ENCODE results near the gene LHFPL3. TPM values are rescaled to one million over a fixed set of nuclear protein-coding genes. Genes with fewer than 3 reads are reported as not detected.

The LHFPL3 gene
- total and polyA plus RNA-seq, 2 of the 13 experiments (the other 11 are each of a cell fraction or from before 2014, with no cell fraction given) = not detected

DNA sequence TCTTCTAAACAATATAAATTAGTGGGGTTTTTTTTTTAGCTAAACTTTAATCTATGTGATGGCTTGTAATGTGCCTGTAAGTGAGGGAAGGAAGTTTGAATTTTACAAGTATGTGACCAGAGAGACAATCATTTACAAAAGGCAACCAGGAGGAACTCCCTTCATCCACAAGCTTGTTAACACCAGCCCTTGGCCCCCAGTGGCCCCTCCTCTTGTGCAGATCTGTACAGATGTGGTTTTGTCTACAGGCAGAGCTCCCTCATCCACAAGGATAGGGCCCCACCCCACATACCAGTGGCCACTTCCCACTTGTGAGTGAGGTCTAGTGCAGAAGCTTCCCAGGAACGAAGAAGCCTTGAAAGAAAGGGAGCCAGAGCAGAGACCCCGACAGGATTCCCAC is 451.5 kb downstream of the LHFPL3 start:
- Histone ChIP-seq H2AFZ (ENCODE audit: low read length) (no peak overlapping the region), H3K36me3 (replicated peaks in 1 of 2; ENCODE audit: control insufficient read depth in 1 of 2, insufficient read depth in 2 of 2, low read length in 2 of 2) (no peaks in the 10 kb centered on the region), H3K27ac (ENCODE audit: extremely low read length, insufficient read depth, low read length) (no peak overlapping the region), H3K4me1 (ENCODE audit: insufficient read depth, low read length) (no peaks in the 10 kb centered on the region), H4K20me1 (ENCODE audit: insufficient read depth, low read length) (no peaks in the 10 kb centered on the region), H3K4me3 (replicated peaks in 1 of 3; ENCODE audit: insufficient read depth in 1 of 3, low read depth in 2 of 3, low read length in 3 of 3) (no peak overlapping the region), H3K79me2 (ENCODE audit: insufficient read depth, low read length) (no peaks in the 10 kb centered on the region), H3K27me3 (ENCODE audit: control insufficient read depth in 1 of 2, insufficient read depth in 2 of 2, low read length in 2 of 2) (no peaks in the 10 kb centered on the region; a peak in 2 of 5 replicates), H3K4me2 (ENCODE audit: low read depth, low read length) (no peak overlapping the region), H3K9me3 (ENCODE audit: low read length) (no peaks in the 10 kb centered on the region), H3K9ac (ENCODE audit: insufficient read depth, low read depth, low read length) (no peak overlapping the region)
- in situ Hi-C loops (cut with HindIII; ENCODE audit: extremely low pct_ligation_motif_present, low pct_unique_long_range_greater_than_20kb) = no loop called here
- FAIRE-seq (no peak), ATAC-seq (no peak), DNase-seq (ENCODE audit: low spot score) (no peak)
- ChIA-PET POLR2A (no interaction called here), CTCF (ENCODE audit: low intra/inter-chr PET ratio, low total read pairs) (no interaction called here)
- intact Hi-C loops (cut with micrococcal nuclease; ENCODE audit: unreplicated experiment) = no loop called here
- WGBS (ENCODE audit: low lambda C conversion rate) = 0% methylated on average over 2 of the region's 2 CpGs
- no TSS peak for BruUV-seq (replicated peaks)
- TF ChIP-seq ZNF407 (CRISPR knock-in tag; IDR thresholded peaks at IDR 0.05; ENCODE audit: not compliant biosample characterization) (no peak), TIGD3 (CRISPR knock-in tag; IDR thresholded peaks at IDR 0.05; ENCODE audit: borderline replicate concordance) (no peak), ZNF263 (CRISPR knock-in tag; IDR thresholded peaks at IDR 0.05) (no peak), ZNF530 (CRISPR knock-in tag; IDR thresholded peaks at IDR 0.05; ENCODE audit: low read depth) (no peak), HNRNPLL (IDR thresholded peaks at IDR 0.05; ENCODE audit: low read depth, low read length, poor library complexity, severe bottlenecking) (no peak), ZBTB42 (CRISPR knock-in tag; IDR thresholded peaks at IDR 0.05) (no peak), SETDB1 (CRISPR knock-in tag; IDR thresholded peaks at IDR 0.05; ENCODE audit: borderline replicate concordance) (no peak), KMT2A (CRISPR knock-in tag; IDR thresholded peaks at IDR 0.05) (no peak), ZFYVE20 (CRISPR knock-in tag; IDR thresholded peaks at IDR 0.05; ENCODE audit: borderline replicate concordance, low read depth) (no peak), ZNF558 (CRISPR knock-in tag; IDR thresholded peaks at IDR 0.05; ENCODE audit: borderline replicate concordance) (no peak), HCFC1 (IDR thresholded peaks at IDR 0.05; ENCODE audit: low read depth, low read length) (no peak), ZBTB25 (CRISPR knock-in tag; IDR thresholded peaks at IDR 0.05) (no peak), ZNF562 (CRISPR knock-in tag; IDR thresholded peaks at IDR 0.05; ENCODE audit: borderline replicate concordance) (no peak), ZNF546 (CRISPR knock-in tag; conservative IDR thresholded peaks at IDR 0.05) (no peak)
